Endothelial cell of umbilical vein (primary cell): Measurements from ENCODE around the gene FSIP1. TPM values are rescaled to one million over a fixed set of nuclear protein-coding genes. Genes with fewer than 3 reads are reported as not detected.

ENCODE experiments used
- BruUV-seq: library from RNA; stranded (reverse); fragments of 400-500 nt; replicated peaks from 2 replicates; lab custom pipeline; 2021; lab: Mats Ljungman, UMichigan
- CTCF ChIA-PET: fragments of 300-600, 350-600 bp; sonication (Branson Sonifier 250); formaldehyde crosslinking; loops from one replicate; lab custom pipeline; 2021; ENCODE audit warnings: antibody characterized with exemption, inconsistent platforms; lab: Charles Lee
- POLR2A ChIA-PET: fragments of 300-600, 350-600 bp; sonication (Branson Sonifier 250); formaldehyde crosslinking; loops from one replicate; lab custom pipeline; 2021; ENCODE audit warnings: antibody characterized with exemption, inconsistent platforms; lab: Charles Lee
- DNase-seq: peaks from one replicate; pipeline ENCODE4 v3.0.0-alpha.2; 2011; ENCODE audit warnings: low read depth, low spot score
- FAIRE-seq: peaks from 2 replicates; lab custom pipeline; 2011; peaks lifted over from hg19 to GRCh38; lab: Jason Lieb, UNC
- H2AFZ ChIP-seq: 2 replicates; pipeline ENCODE4 v1.6.0; 2012; ENCODE audit warnings: low read depth, low read length, control low read depth, inconsistent platforms
- H3K27ac ChIP-seq: 2 replicates; pipeline ENCODE4 v1.5.1; 2011; ENCODE audit warnings: low read depth, mild to moderate bottlenecking, control low read depth, low read length, moderate library complexity; ENCODE audit not compliant: insufficient read depth
- H3K27me3 ChIP-seq, 2 experiments: 2 replicates each; pipeline versions ENCODE4 v1.6.0 to v1.6.1; 2011; ENCODE audit warnings: low read length in 2 of 2, mixed read lengths in 1 of 2; ENCODE audit not compliant: control insufficient read depth in 2 of 2, insufficient read depth in 2 of 2
- H3K36me3 ChIP-seq, 2 experiments: 2 replicates in 1 of 2; 3 replicates in 1 of 2; pipeline ENCODE4 v1.5.1; 2011; ENCODE audit warnings: low read length in 2 of 2, mild to moderate bottlenecking in 1 of 2, moderate library complexity in 1 of 2; ENCODE audit not compliant: control insufficient read depth in 2 of 2, insufficient read depth in 2 of 2; ENCODE audit errors: extremely low read depth in 1 of 2
- H3K4me1 ChIP-seq: 3 replicates; pipeline ENCODE4 v1.5.1; 2011; ENCODE audit warnings: mild to moderate bottlenecking, low read length; ENCODE audit not compliant: control insufficient read depth, insufficient read depth; ENCODE audit errors: extremely low read depth
- H3K4me2 ChIP-seq: 2 replicates; pipeline ENCODE4 v1.6.1; 2011; ENCODE audit warnings: low read length, control low read depth, mixed read lengths; ENCODE audit not compliant: insufficient read depth
- H3K4me3 ChIP-seq, 3 experiments: fragments of 200-600 bp in 1 of 3; sonication (generic), shearing (Covaris generic) in 1 of 3; replicated peaks in 1 of 3; 2 replicates each; pipeline ENCODE4 v1.5.1; 2011 to 2016; ENCODE audit warnings: control low read depth in 3 of 3, low read length in 3 of 3, mild to moderate bottlenecking in 2 of 3, inconsistent platforms in 1 of 3, low read depth in 1 of 3, moderate library complexity in 1 of 3; ENCODE audit not compliant: insufficient read depth in 1 of 3
- H3K79me2 ChIP-seq: 2 replicates; pipeline ENCODE4 v1.6.0; 2012; ENCODE audit warnings: low read length, inconsistent platforms; ENCODE audit not compliant: control insufficient read depth, insufficient read depth
- H3K9ac ChIP-seq: replicated peaks from 2 replicates; pipeline ENCODE3; 2011; ENCODE audit warnings: low read length, control low read depth; ENCODE audit not compliant: insufficient read depth; ENCODE audit errors: extremely low read depth
- H3K9me1 ChIP-seq: replicated peaks from 3 replicates; pipeline ENCODE4 v1.6.0; 2011; ENCODE audit warnings: mild to moderate bottlenecking, low read length; ENCODE audit not compliant: control insufficient read depth, insufficient read depth; ENCODE audit errors: extremely low read depth
- H3K9me3 ChIP-seq: replicated peaks from 2 replicates; pipeline ENCODE4 v1.5.1; 2012; ENCODE audit warnings: low read length, inconsistent platforms; ENCODE audit not compliant: control insufficient read depth, insufficient read depth
- H4K20me1 ChIP-seq: replicated peaks from 2 replicates; pipeline ENCODE3; 2011; ENCODE audit warnings: mild to moderate bottlenecking, low read length; ENCODE audit not compliant: control insufficient read depth, insufficient read depth; ENCODE audit errors: extremely low read depth
- CTCF ChIP-seq, 2 donors: IDR thresholded peaks; 1 replicate in 1 of 2; 2 replicates in 1 of 2; pipeline ENCODE4 v1.5.1; 2011; ENCODE audit warnings: low read length in 2 of 2, mild to moderate bottlenecking in 2 of 2, moderate library complexity in 2 of 2, control low read depth in 1 of 2, inconsistent platforms in 1 of 2, low read depth in 1 of 2; ENCODE audit not compliant: insufficient read depth in 1 of 2; ENCODE audit errors: extremely low read depth in 1 of 2
- EZH2 ChIP-seq: IDR thresholded peaks from 2 replicates; pipeline ENCODE4 v1.6.1; 2012; ENCODE audit warnings: borderline replicate concordance, low read depth, mild to moderate bottlenecking, moderate library complexity, low read length, inconsistent platforms; ENCODE audit not compliant: severe bottlenecking
- JUN ChIP-seq: IDR thresholded peaks from 2 replicates; pipeline ENCODE4 v1.6.1; 2011; ENCODE audit warnings: borderline replicate concordance, low read depth; ENCODE audit not compliant: insufficient read length, insufficient read depth
- MAX ChIP-seq: IDR thresholded peaks from 2 replicates; pipeline ENCODE4 v1.6.1; 2011; ENCODE audit not compliant: insufficient read depth, insufficient read length
- MYC ChIP-seq: IDR thresholded peaks from one replicate; pipeline ENCODE4 v1.6.1; 2011; ENCODE audit warnings: mild to moderate bottlenecking, low read depth, low read length
- POLR2A ChIP-seq: IDR thresholded peaks from 2 replicates; pipeline ENCODE4 v1.6.1; 2012; ENCODE audit warnings: low read depth, mild to moderate bottlenecking, control low read depth, low read length
- POLR2AphosphoS5 ChIP-seq: IDR thresholded peaks from 2 replicates; pipeline ENCODE4 v1.6.1; 2012; ENCODE audit warnings: low read depth, mild to moderate bottlenecking, control low read depth, low read length, moderate library complexity; ENCODE audit not compliant: insufficient read depth
- dilution Hi-C: fragments of 300-500 bp; cut with MboI; formaldehyde crosslinking; loops from one replicate; pipeline ENCODE4 v1.15.0; 2019; ENCODE audit warnings: low sequenced_read_pairs; ENCODE audit not compliant: extremely low pct_ligation_motif_present
- intact Hi-C: fragments of 100-400 bp; cut with micrococcal nuclease; formaldehyde crosslinking; loops from one replicate; pipeline ENCODE4 v1.10.0; 2022
- polyA plus RNA-seq, 4 experiments: library from polyadenylated mRNA; depleted of rRNA in 3 of 4; stranded (reverse) in 3 of 4; unstranded in 1 of 4; fragments of >200 nt; gene quantifications; 2 replicates each; pipeline versions ENCODE4 v1.2.1 to v1.2.3, GENCODE V29; 2011 to 2012; ENCODE audit warnings: missing spikeins in 1 of 4
- total RNA-seq: library from RNA; stranded (reverse); gene quantifications from 2 replicates; pipeline ENCODE4 v1.2.3, GENCODE V29; 2021

FSIP1 gene
- total and polyA plus RNA-seq, 2 donors (not counting 3 experiments of a cell fraction or from before 2014, with no cell fraction given): 0.23 to 1.1 TPM

GRCh38 chr15:39752246-39752645, 30.4 kb downstream of the FSIP1 start:
- no peaks in the 10 kb centered on the region for H3K36me3 ChIP-seq
- no peak overlapping the region for H3K4me3 ChIP-seq
- no peaks in the 10 kb centered on the region for H3K4me1 ChIP-seq
- no peaks in the 10 kb centered on the region for H3K27me3 ChIP-seq
- no peaks in the 10 kb centered on the region for H3K9me1 ChIP-seq
- ChIA-PET CTCF (no interaction called here), POLR2A (no interaction called here)
- no peak overlapping the region for H2AFZ ChIP-seq
- dilution Hi-C loops: loop anchor here (25.0 kb wide), 1 partner anchor 1015 kb away; no protein-coding TSS in a partner anchor
- H3K9ac ChIP-seq: no peak overlapping the region
- H3K79me2 ChIP-seq: no peaks in the 10 kb centered on the region
- BruUV-seq: no TSS peak
- FAIRE-seq: no peak
- no peak for DNase-seq
- no peak overlapping the region for H3K4me2 ChIP-seq
- no peak overlapping the region for H3K27ac ChIP-seq
- no peaks in the 10 kb centered on the region for H4K20me1 ChIP-seq
- no peak for TF ChIP-seq JUN
- TF ChIP-seq POLR2A: no peak
- TF ChIP-seq MAX: no peak
- TF ChIP-seq EZH2: no peak
- TF ChIP-seq POLR2AphosphoS5: no peak
- no peak for TF ChIP-seq MYC
- no peak for TF ChIP-seq CTCF (IDR thresholded peaks at IDR 0.05; ENCODE audit: extremely low read depth in 1 of 2, insufficient read depth in 1 of 2, low read depth in 1 of 2, low read length in 2 of 2)
- intact Hi-C loops: no loop called here
- H3K9me3 ChIP-seq: no peaks in the 10 kb centered on the region
